ENCODE data around the gene OAF.

The OAF gene

DNA sequence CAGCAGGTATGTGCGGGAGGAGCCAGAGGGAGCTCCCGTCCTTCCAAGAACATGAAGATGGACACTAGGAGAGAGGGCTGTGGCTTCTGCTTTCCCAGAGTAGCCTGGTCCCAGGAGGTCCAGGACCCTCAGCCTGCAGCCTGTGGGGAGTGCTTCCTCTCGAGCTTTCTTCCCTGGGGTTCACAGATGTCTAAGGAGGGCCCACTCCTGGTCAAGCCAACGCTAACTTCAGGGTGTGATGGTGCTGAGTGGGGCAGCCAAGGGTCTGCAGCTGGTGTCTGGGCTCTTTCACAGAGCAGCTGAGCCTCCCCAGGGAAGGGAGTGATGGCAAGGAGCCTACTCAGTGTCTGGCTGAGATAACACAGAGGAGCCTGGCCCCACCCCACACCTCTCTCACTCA, 32.4 kb downstream of the OAF start:
- no peak overlapping the region for H3K4me2 ChIP-seq (ENCODE audit: insufficient read depth, low read length)
- no peaks in the 10 kb centered on the region for H3K9me3 ChIP-seq (ENCODE audit: insufficient read depth, low read length, severe bottlenecking)
- H3K79me2 ChIP-seq (ENCODE audit: insufficient read depth, low read length): no peaks in the 10 kb centered on the region
- no peak overlapping the region for H2AFZ ChIP-seq (ENCODE audit: low read depth, low read length)
- no peaks in the 10 kb centered on the region for H3K36me3 ChIP-seq (ENCODE audit: insufficient read depth, low read length)
- no peak overlapping the region for H3K9ac ChIP-seq (ENCODE audit: low read depth, low read length)
- TF ChIP-seq, protein P1, sequence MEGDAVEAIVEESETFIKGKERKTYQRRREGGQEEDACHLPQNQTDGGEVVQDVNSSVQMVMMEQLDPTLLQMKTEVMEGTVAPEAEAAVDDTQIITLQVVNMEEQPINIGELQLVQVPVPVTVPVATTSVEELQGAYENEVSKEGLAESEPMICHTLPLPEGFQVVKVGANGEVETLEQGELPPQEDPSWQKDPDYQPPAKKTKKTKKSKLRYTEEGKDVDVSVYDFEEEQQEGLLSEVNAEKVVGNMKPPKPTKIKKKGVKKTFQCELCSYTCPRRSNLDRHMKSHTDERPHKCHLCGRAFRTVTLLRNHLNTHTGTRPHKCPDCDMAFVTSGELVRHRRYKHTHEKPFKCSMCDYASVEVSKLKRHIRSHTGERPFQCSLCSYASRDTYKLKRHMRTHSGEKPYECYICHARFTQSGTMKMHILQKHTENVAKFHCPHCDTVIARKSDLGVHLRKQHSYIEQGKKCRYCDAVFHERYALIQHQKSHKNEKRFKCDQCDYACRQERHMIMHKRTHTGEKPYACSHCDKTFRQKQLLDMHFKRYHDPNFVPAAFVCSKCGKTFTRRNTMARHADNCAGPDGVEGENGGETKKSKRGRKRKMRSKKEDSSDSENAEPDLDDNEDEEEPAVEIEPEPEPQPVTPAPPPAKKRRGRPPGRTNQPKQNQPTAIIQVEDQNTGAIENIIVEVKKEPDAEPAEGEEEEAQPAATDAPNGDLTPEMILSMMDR (IDR thresholded peaks at IDR 0.05; ENCODE audit: borderline replicate concordance, extremely low read depth, low read length, poor library complexity, severe bottlenecking): no peak
- no peak for TF ChIP-seq EZH2 (IDR thresholded peaks at IDR 0.05; ENCODE audit: borderline replicate concordance, low read depth, low read length, severe bottlenecking)
- no peak overlapping the region for H3K4me3 ChIP-seq (ENCODE audit: low read depth in 1 of 2, low read length in 2 of 2)
- DNase-seq (no peak), ATAC-seq (ENCODE audit: insufficient read depth, low read depth) (no peak)
- no peaks in the 10 kb centered on the region for H3K4me1 ChIP-seq (ENCODE audit: insufficient read depth, low read length)
- H3K27me3 ChIP-seq (ENCODE audit: insufficient read depth, low read length, poor library complexity): peaks cover 14% of the 10 kb centered on the region
- no peak overlapping the region for H3K27ac ChIP-seq (ENCODE audit: low read length)
- 0 out of 2 replicates have a peak, but pooled peaks cover under 1% of the 10 kb centered on the region for H4K20me1 ChIP-seq (ENCODE audit: insufficient read depth, low read length)

DNA sequence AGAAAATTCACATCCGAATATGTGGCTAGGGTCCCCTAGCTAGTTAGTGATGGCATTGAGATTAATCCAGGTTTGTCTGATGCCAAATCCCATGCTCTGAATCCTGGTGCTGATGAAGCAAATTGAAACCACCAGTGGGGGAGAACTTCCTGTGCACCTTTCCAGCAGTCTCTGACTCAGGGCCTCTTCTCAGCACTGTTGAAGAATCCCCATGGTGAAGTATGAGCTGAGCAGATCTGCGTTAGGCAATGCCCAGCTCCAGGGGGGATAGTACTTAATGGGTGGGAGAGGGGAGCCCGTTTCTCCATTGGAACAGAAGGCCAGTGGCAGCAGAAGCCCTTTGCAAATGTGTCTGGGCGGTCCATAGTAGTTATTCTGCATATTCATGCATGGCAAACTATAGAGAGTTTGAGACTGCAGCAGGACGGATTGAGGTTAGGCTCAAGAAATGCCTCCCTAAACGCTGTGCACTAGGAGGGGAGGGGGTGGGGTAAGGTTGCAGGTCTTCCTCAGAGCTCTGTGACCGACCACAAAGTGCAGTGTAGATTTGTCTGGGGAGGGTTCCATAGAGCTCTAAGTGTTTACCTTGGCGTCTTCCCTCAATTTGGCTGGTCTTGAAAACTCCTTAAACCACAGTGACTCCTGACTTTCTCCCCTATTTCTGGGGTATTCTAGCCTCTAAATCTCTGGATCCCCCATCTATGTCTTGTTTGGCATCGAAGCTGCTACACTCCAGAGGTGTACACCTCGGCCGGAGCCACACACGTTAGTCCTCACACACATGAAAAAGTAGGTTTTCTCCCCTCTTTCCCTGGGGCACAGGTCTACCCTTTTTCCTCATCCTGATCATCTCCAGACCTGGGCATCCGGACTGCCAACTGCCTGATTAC, 33.9 kb downstream of the OAF start:
- Histone ChIP-seq H3K9me3 (ENCODE audit: insufficient read depth, low read length, severe bottlenecking) (no peaks in the 10 kb centered on the region), H4K20me1 (ENCODE audit: insufficient read depth, low read length) (0 out of 2 replicates have a peak, but pooled peaks cover 2% of the 10 kb centered on the region), H3K27ac (ENCODE audit: low read length) (no peak overlapping the region), H3K4me2 (ENCODE audit: insufficient read depth, low read length) (no peak overlapping the region), H2AFZ (ENCODE audit: low read depth, low read length) (no peak overlapping the region), H3K9ac (ENCODE audit: low read depth, low read length) (no peak overlapping the region), H3K4me3 (ENCODE audit: low read depth in 1 of 2, low read length in 2 of 2) (no peak overlapping the region), H3K27me3 (ENCODE audit: insufficient read depth, low read length, poor library complexity) (peaks cover 22% of the 10 kb centered on the region), H3K79me2 (ENCODE audit: insufficient read depth, low read length) (no peaks in the 10 kb centered on the region), H3K4me1 (ENCODE audit: insufficient read depth, low read length) (no peaks in the 10 kb centered on the region), H3K36me3 (ENCODE audit: insufficient read depth, low read length) (no peaks in the 10 kb centered on the region)
- DNase-seq (no peak), ATAC-seq (ENCODE audit: insufficient read depth, low read depth) (no peak)
- TF ChIP-seq, protein P1 (IDR thresholded peaks at IDR 0.05; ENCODE audit: borderline replicate concordance, extremely low read depth, low read length, poor library complexity, severe bottlenecking): no peak
- no peak for TF ChIP-seq EZH2 (IDR thresholded peaks at IDR 0.05; ENCODE audit: borderline replicate concordance, low read depth, low read length, severe bottlenecking)

DNA sequence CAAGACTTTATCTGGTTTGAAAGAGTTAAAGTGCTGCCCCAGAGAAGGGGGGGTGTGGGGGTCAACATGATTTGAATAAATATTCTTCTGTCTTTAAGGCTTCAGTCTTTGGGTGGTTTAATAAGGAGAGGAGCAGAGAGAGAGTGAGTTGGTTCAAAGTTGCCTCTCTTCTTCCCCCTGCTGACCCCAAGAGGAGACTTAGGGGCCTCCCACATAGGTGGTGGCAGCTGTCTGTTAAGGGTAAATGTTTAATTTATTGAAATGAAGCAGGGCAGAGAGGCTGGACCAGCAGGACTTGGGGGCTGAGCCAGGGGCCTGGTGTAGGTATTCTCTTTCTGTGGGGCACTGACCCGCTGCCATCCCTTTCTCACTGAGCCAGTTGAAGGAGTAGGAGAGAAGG, 34.6 kb downstream of the OAF start:
- H4K20me1 ChIP-seq (ENCODE audit: insufficient read depth, low read length): 0 out of 2 replicates have a peak, but pooled peaks cover 2% of the 10 kb centered on the region
- H3K9ac ChIP-seq (ENCODE audit: low read depth, low read length): no peak overlapping the region
- no peak overlapping the region for H3K4me2 ChIP-seq (ENCODE audit: insufficient read depth, low read length)
- no peak for TF ChIP-seq EZH2 (IDR thresholded peaks at IDR 0.05; ENCODE audit: borderline replicate concordance, low read depth, low read length, severe bottlenecking)
- TF ChIP-seq, protein P1 (IDR thresholded peaks at IDR 0.05; ENCODE audit: borderline replicate concordance, extremely low read depth, low read length, poor library complexity, severe bottlenecking): no peak
- no peaks in the 10 kb centered on the region for H3K79me2 ChIP-seq (ENCODE audit: insufficient read depth, low read length)
- no peak overlapping the region for H3K27ac ChIP-seq (ENCODE audit: low read length)
- no peak overlapping the region for H2AFZ ChIP-seq (ENCODE audit: low read depth, low read length)
- peaks cover 27% of the 10 kb centered on the region for H3K27me3 ChIP-seq (ENCODE audit: insufficient read depth, low read length, poor library complexity)
- no peaks in the 10 kb centered on the region for H3K9me3 ChIP-seq (ENCODE audit: insufficient read depth, low read length, severe bottlenecking)
- ATAC-seq (ENCODE audit: insufficient read depth, low read depth): no peak
- no peaks in the 10 kb centered on the region for H3K4me1 ChIP-seq (ENCODE audit: insufficient read depth, low read length)
- H3K4me3 ChIP-seq (ENCODE audit: low read depth in 1 of 2, low read length in 2 of 2): no peak overlapping the region
- DNase-seq: no peak
- no peaks in the 10 kb centered on the region for H3K36me3 ChIP-seq (ENCODE audit: insufficient read depth, low read length)

Data from DND-41 (cell line).